ENCODE data around the gene PIK3CD. TPM values are rescaled to one million over a fixed set of nuclear protein-coding genes. Genes with fewer than 3 reads are reported as not detected.

The PIK3CD gene
- total and polyA plus RNA-seq, 2 experiments from 2014 or later = 1.2 to 1.3 TPM

GRCh38 chr1:9737057-9737456, 85.5 kb downstream of the PIK3CD start:
- TF ChIP-seq EZH2 (IDR thresholded peaks at IDR 0.05; ENCODE audit: borderline replicate concordance) (no peak), EZH2phosphoT487 (IDR thresholded peaks at IDR 0.05; ENCODE audit: low read depth, severe bottlenecking, unreplicated experiment) (no peak)
- TF ChIP-seq, protein P1, sequence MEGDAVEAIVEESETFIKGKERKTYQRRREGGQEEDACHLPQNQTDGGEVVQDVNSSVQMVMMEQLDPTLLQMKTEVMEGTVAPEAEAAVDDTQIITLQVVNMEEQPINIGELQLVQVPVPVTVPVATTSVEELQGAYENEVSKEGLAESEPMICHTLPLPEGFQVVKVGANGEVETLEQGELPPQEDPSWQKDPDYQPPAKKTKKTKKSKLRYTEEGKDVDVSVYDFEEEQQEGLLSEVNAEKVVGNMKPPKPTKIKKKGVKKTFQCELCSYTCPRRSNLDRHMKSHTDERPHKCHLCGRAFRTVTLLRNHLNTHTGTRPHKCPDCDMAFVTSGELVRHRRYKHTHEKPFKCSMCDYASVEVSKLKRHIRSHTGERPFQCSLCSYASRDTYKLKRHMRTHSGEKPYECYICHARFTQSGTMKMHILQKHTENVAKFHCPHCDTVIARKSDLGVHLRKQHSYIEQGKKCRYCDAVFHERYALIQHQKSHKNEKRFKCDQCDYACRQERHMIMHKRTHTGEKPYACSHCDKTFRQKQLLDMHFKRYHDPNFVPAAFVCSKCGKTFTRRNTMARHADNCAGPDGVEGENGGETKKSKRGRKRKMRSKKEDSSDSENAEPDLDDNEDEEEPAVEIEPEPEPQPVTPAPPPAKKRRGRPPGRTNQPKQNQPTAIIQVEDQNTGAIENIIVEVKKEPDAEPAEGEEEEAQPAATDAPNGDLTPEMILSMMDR (IDR thresholded peaks at IDR 0.05; ENCODE audit: poor library complexity) = no peak
- H3K27ac ChIP-seq = no peak overlapping the region
- no peak overlapping the region for H3K4me3 ChIP-seq
- H4K20me1 ChIP-seq (ENCODE audit: insufficient read depth, poor library complexity, severe bottlenecking) = no peaks in the 10 kb centered on the region
- H3K4me1 ChIP-seq (ENCODE audit: insufficient read depth) = no peaks in the 10 kb centered on the region
- no peak overlapping the region for H2AFZ ChIP-seq
- no peaks in the 10 kb centered on the region for H3K9me2 ChIP-seq (replicated peaks; ENCODE audit: insufficient read depth)
- H3K4me2 ChIP-seq = no peak overlapping the region
- H3K36me3 ChIP-seq (replicated peaks; ENCODE audit: insufficient read depth, low read depth) = peaks cover 3% of the 10 kb centered on the region
- no peaks in the 10 kb centered on the region for H3K9me3 ChIP-seq (ENCODE audit: low read depth)
- H3K79me2 ChIP-seq = no peaks in the 10 kb centered on the region
- no peaks in the 10 kb centered on the region for H3K27me3 ChIP-seq
- 96% methylated on average over 9 of the region's 9 CpGs for whole genome bisulfite sequencing (ENCODE audit: low lambda C conversion rate, missing lambda C conversion rate)
- no peak for DNase-seq (ENCODE audit: low spot score)

DNA sequence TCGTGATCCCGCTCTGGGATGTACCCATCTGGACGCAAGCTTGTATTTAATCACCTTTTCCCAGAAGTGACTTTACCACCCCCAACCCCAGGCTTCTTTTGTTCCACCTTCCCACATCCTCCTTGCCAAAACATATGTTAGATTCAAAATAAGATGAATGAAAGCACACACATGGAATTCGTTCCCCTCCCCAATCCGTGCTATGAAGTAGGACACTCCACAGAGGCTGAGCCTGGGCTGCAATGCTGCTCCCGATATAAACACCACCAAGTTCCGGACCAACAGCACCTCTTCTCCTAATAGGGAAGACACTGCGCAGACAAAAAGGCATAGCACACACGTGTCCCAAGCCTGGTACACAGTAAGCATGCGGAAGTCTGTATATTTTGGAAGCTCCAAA, 86.1 kb downstream of the PIK3CD start:
- Histone ChIP-seq H3K27ac (no peak overlapping the region), H3K9me2 (replicated peaks; ENCODE audit: insufficient read depth) (no peaks in the 10 kb centered on the region), H4K20me1 (ENCODE audit: insufficient read depth, poor library complexity, severe bottlenecking) (no peaks in the 10 kb centered on the region), H3K4me3 (no peak overlapping the region), H3K4me1 (ENCODE audit: insufficient read depth) (no peaks in the 10 kb centered on the region), H3K36me3 (replicated peaks; ENCODE audit: insufficient read depth, low read depth) (peaks cover 3% of the 10 kb centered on the region), H3K9me3 (ENCODE audit: low read depth) (no peaks in the 10 kb centered on the region), H3K79me2 (no peaks in the 10 kb centered on the region), H2AFZ (no peak overlapping the region), H3K27me3 (no peaks in the 10 kb centered on the region), H3K4me2 (no peak overlapping the region)
- DNase-seq (ENCODE audit: low spot score) = no peak
- TF ChIP-seq, protein P1 (IDR thresholded peaks at IDR 0.05; ENCODE audit: poor library complexity) = no peak
- TF ChIP-seq EZH2 (IDR thresholded peaks at IDR 0.05; ENCODE audit: borderline replicate concordance) = no peak
- TF ChIP-seq EZH2phosphoT487 (IDR thresholded peaks at IDR 0.05; ENCODE audit: low read depth, severe bottlenecking, unreplicated experiment) = no peak
- 92% methylated on average over 10 of the region's 10 CpGs for WGBS (ENCODE audit: low lambda C conversion rate, missing lambda C conversion rate)

GRCh38 chr1:9744106-9744799, 92.7 kb downstream of the PIK3CD start:
- no peaks in the 10 kb centered on the region for H3K9me3 ChIP-seq (ENCODE audit: low read depth)
- peaks cover 3% of the 10 kb centered on the region for H3K36me3 ChIP-seq (replicated peaks; ENCODE audit: insufficient read depth, low read depth)
- no peaks in the 10 kb centered on the region for H4K20me1 ChIP-seq (ENCODE audit: insufficient read depth, poor library complexity, severe bottlenecking)
- no peak overlapping the region for H2AFZ ChIP-seq
- H3K4me3 ChIP-seq = no peak overlapping the region
- H3K27ac ChIP-seq = no peak overlapping the region
- H3K79me2 ChIP-seq = no peaks in the 10 kb centered on the region
- no peak for DNase-seq (ENCODE audit: low spot score)
- 98% methylated on average over 28 of the region's 28 CpGs for WGBS (ENCODE audit: low lambda C conversion rate, missing lambda C conversion rate)
- H3K4me1 ChIP-seq (ENCODE audit: insufficient read depth) = no peaks in the 10 kb centered on the region
- H3K4me2 ChIP-seq = no peak overlapping the region
- no peaks in the 10 kb centered on the region for H3K9me2 ChIP-seq (replicated peaks; ENCODE audit: insufficient read depth)
- no peaks in the 10 kb centered on the region for H3K27me3 ChIP-seq
- TF ChIP-seq, protein P1 (IDR thresholded peaks at IDR 0.05; ENCODE audit: poor library complexity) = no peak
- TF ChIP-seq EZH2 (IDR thresholded peaks at IDR 0.05; ENCODE audit: borderline replicate concordance) (no peak), EZH2phosphoT487 (IDR thresholded peaks at IDR 0.05; ENCODE audit: low read depth, severe bottlenecking, unreplicated experiment) (no peak)
